ENCODE results near the gene VPS13D.

Gene VPS13D

DNA sequence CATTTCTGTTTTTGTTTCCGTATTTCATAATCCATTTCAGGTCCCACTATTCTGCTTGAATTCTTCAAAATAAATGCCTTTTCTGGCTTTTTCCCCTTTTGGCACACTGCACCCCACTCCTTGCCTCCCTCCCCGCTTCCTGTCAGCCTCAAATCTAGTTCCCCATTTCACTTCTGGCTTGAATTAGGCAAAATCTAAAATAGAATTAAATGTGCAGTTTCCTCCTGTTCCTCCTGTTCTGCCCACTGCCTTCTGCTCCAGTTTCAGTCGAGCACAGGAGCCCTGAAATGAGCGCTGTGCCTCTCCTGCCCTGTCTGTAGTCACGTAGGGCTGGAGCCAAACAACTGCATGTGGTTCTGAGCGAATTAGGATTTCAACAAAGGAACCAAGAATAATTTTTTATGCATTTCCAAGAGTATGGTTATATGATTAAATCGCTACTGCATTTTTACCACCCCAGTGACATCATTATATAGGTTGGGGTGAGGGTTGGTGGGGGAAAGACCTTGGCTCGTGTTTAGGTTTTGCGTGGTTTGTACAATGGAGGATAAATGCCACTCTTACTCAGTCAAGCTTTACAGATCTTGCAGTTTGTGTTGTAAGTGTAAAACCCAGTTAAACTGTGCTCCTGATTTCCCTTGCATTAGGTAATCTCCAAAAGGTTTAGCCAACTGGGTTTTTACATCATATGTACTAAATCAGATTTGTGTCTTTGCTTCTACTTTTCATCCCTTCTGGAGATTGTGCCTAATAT lies 114.9 kb downstream of the VPS13D start:
- peak; percentile 27 to 89 (median 64) for DNase-seq
- intact Hi-C loops (cut with DNase I): no loop called here

DNA sequence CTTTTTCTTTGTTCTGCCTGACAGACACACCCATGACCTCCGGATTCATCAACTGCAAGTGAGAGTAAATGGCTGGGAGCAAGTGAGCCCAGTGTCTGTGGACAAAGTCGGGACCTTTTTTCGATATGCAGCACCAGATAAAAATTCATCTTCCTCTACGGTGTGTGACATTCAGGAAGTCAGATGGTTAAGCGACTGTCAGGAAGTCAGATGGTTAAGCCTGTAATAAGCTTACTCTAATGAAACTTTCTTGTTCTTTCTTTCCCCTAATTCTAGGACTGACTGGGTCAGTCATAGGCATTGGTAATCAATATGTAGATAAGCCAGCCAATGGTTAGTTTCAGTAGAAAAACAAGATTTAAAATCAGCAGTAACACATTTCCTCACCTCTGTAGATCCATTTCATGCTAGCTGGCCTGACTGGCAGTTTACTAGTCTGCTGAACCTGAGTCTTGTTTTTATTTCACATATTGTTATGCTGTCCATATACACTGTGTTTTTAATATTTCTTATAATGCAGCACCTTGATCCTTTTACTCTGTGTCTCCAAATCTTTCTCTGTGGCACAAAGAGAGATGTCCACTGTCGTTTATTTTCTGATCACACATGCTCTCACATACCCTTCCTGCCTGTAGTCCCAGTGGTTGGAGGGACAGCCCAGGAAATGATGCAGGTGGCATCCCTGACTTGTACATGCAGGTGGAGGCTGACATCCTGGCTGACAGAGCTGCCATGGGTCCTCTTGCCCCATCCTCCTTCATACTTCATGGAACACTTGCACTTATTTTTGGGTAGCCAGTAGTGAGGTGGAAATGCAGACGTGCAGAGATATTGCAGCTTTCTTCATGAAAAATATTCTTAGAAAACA lies 115.8 kb downstream of the VPS13D start:
- DNase-seq: peak in 4 of 42 donors; percentile 11 to 49 (median 18)
- intact Hi-C loops (cut with DNase I): no loop called here

DNA sequence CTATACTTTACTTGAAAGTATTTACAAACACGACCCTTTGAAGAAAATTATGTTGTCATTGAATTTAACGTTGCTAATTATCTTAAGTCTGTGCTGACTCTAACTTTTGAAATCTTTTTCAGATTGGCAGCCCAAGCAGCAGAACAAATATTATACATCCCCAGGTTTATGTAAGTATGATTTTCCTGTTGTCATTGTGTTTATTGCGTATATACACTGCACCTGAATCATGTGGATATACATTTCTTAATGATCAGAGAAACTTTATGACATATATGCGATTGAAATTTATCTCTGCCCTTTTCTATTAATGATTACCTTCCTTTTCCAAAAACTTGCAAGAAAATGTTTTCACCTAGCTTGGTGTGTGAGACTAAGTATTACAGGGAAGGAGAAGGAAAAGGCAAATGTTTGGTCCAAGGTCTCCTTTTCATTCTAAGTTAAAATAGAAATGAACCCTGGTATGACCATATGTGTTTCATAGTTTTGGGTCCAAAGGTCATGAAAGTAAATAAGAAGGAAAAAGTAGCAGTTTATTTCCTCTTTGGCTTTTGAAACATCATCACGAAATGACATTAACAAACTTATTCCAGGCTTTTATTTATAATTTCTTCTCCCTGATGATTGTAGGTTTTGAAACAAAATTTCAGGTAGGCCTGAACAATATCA lies 116.8 kb downstream of the VPS13D start:
- intact Hi-C loops (cut with DNase I): no loop called here
- DNase-seq: no peak

DNA sequence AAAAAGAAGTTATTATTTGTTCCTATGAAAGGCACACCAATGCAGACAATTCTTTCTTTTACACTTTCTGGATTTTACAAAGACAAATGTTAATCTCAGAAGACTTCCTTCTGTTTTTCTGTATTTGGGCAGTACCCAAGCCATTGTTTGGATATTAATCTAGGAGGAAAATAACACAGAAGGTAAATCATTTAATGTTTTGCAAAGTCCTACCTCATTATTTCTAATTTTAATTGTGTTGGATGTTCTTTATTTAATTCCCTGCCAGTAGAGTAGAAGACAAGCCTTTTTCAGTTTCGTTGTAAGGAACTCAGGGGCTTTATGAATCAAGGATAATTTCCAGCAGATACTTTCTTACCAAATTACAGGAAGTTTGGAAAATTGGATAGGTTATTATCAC lies 118.3 kb downstream of the VPS13D start:
- intact Hi-C loops (cut with DNase I): no loop called here
- DNase-seq: no peak

DNA sequence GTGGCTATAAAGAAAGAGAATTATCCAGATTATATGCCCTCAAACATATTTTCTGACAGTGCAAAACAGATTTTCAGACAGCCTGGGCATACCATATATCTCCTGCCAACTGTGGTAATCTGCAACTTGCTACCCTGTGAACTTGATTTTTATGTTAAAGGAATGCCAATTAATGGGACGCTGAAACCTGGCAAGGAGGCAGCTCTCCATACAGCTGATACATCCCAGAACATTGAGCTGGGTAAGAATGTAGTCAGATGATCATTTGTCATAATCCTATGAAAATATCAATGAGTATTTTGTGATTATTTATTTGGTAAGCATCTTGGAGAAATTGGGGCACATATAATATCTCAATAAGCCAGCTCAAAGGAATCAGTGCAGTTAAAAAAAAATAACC lies 124.2 kb downstream of the VPS13D start:
- no peak for DNase-seq
- intact Hi-C loops (cut with DNase I): no loop called here

DNA sequence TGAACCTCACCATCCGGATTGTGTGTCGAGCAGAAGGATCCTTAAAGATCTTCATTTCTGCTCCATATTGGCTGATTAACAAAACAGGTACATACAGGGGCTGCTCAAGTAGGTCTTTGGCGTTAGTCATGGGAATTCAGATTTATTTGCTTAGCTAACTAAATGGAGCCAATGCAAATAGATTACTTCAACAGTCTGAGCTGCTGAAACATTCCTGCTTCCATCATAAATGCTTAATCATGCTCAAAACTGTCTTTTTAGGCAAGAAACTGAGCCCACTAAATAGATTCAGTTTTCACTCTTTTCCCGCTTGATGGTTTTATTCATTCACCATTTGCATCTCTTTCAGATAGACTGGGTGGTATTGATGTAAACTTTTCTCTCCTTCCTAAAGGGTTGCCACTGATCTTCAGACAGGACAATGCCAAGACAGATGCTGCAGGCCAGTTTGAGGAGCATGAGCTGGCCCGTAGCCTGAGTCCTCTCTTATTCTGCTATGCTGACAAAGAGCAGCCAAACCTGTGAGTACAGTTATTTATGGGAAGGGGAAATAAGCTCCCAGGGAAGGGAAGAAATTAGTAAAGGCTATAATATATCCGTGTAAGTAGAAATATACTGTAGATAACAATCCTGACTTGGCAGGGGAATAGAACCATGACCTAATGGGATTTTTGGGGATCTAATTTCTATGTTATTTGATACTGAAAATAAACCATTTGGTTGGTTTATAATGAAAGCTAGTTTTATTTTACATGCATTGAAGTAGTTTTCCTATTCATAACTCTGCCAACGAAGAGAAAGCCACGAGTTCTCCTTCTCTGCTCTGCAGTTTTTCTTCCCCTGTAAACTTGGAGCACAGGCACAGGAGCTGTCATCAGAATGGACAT lies 126.4 kb downstream of the VPS13D start:
- intact Hi-C loops (cut with DNase I): no loop called here
- no peak for DNase-seq

DNA sequence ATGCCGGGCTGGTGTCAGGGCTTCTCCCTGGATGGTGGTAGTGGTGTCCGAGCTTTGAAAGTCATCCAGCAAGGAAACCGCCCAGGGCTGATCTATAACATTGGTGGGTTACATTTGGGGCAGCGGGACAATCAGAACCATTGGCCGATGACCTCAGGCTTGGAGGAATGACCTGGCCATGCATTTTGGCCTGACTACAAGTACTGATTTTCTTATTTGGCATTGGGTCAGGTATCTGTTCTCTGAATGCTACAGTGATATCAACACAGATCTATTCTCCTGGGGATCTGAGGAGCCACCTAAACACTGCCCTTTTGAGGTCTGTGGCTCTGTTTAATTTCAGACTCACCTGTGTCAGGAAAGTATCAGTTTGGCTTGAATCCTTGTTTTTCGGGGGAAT lies 128.7 kb downstream of the VPS13D start:
- intact Hi-C loops (cut with DNase I): no loop called here
- no peak for DNase-seq

DNA sequence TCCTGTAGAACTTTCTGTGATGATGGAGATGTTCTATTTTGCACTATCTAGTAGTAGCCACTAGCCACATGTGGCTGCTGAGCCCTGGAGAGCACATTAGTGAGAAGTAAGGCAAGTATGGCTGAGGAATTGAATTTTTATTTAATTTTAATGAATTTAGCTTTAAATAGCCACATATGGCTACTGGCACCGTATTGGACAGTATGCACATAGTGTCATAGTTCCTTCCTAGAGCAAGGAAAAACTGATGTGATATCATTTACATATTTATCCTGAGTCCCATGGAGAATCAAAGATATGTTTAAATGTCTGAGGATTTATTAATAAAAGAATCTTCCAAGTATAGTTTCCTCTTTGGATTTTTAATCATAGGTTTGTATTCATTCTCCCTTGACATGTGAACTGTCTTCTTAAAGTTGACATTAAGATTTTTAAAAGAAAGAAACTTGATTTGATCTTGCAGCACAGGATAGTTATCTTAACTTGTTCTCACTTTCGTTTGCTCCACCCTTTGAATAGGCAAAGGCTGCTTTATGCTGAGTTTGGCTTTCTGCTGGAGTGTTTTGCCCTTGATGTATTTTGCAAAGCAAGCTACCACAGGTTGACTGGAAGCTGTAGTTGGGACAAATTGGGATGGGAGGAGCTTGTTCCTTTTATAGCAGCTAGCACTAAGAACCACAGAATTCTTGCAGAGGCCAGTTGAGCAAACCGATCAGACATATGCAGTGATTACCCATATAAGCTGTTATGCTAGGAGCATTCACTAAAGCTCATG lies 129.7 kb downstream of the VPS13D start:
- peak in 1 of 42 donors; percentile 48 for DNase-seq
- intact Hi-C loops (cut with DNase I): no loop called here

DNA sequence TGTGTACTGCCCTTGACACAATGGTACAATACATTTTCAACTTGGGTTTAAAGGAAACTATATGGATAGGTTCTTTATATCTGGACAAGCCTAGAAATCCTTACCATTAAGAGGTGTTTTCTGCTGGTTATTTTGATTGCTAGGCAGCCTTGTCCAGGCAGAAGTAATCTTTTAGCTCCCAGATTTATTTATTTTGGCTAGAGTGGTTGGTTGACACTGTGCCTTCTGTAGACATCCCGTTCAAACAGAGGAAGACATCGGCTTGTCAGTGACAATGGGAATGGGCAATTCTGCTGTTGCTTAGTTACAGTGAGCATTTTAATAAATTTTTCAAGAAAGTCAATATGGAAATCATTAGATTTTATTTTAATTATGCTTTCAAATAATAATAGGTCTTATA lies 138.8 kb downstream of the VPS13D start:
- intact Hi-C loops (cut with DNase I): no loop called here
- DNase-seq: no peak

DNA sequence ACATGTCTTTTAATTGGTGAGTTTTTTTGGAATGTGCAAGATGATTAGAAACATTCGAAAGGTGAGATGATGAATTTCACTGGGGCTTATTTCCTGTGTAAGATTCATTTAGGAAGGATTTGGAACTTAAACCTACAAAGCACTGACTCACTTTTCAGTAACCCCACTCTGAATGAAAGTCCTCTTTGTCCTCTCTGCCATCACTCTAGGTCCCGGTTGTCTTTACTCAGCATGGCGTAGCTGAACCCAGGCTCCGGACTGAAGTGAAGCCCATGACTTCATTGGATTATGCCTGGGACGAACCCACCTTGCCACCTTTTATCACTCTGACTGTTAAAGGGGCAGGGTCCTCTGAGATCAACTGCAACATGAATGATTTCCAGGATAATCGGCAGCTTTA lies 139.4 kb downstream of the VPS13D start:
- intact Hi-C loops (cut with DNase I): no loop called here

DNA sequence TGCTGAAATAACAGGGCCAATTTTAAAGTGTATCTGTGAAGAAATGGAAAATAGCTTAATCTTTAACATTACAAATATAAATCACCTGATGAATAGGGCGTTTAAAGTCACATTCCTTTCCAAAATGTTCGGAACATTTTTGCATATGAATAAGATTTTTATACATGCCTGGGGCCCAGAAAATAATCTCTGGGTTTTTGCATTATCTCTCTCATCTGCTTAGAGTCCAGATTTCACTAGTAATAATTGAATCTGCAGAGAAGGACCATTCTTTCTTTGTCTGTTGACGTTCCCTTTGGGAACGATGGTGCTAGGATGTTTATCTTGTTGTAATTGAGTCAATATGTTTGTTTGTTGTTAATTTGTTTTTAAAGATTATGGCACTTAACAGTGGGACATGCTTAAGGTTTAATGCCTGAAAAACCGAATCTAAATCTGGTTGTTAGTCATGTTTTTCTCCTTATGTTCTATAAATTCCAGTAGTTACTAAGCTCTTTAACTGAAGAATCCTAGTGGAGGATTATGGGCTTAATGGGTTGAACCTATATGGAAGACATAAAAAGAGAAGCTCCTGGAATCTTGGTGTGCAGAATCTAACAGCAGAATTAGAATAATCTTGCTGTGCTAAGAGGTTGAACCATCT lies 140.6 kb downstream of the VPS13D start:
- no peak for DNase-seq
- intact Hi-C loops (cut with DNase I): no loop called here

More for the DNA sequence above, 139.4 kb downstream of the VPS13D start:
- no peak for DNase-seq

DNA sequence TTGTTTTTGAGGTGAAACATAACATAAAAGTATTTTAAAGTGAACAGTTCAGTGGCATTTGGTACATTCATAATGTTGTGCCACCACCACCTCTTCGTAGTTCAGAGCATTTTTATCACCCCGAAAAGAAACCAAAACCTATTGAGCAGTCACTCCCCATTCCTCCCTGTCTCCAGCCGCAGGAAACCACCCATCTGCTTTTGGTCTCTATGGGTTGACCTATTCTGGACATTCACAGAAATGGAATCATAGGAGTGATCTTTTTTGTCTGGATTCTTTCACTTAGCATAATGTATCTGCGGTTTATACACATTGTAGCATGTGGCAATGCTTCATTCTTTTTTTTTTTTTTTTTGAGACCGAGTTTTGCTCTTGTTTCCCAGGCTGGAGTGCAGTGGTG lies 141.2 kb downstream of the VPS13D start:
- intact Hi-C loops (cut with DNase I): no loop called here
- DNase-seq: no peak

DNA sequence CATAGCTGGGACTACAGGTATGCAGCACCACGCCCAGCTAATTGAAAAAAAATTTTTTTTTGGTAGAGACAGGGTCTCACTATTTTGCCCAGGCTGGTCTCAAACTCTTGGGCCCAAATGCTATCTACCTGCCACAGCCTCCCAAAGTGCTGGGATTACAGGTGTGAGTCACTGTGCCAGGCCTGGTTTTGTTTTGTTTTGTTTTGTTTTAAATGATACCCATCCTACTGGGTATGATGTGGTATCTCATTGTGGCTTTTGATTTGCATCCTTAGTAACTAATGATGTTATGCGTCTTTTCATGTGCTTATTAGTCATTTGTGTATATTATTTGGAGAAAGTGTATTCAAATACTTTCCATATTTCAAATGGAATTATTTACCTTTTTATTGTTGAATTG lies 142.3 kb downstream of the VPS13D start:
- intact Hi-C loops (cut with DNase I): no loop called here
- no peak for DNase-seq

DNA sequence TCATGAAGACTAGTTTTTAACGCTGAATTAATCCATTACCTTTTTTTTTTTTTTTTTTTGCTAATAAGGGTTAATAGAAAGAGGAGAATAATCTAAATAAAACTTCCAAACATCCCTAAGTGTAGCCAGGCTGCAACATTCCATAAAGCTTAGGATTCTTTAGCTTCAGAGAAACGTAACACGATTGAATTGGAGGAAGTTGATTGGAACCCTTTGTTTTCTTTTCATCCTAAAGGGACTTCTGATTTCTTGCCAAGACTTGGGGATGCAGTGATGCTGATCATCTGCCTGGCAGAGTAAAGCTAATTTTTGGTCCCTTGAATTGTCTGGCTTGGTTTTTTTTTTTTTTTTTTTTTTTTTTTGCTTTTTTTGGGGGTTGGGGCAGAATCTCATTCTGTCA lies 142.9 kb downstream of the VPS13D start:
- DNase-seq: no peak
- intact Hi-C loops (cut with DNase I): no loop called here

DNA sequence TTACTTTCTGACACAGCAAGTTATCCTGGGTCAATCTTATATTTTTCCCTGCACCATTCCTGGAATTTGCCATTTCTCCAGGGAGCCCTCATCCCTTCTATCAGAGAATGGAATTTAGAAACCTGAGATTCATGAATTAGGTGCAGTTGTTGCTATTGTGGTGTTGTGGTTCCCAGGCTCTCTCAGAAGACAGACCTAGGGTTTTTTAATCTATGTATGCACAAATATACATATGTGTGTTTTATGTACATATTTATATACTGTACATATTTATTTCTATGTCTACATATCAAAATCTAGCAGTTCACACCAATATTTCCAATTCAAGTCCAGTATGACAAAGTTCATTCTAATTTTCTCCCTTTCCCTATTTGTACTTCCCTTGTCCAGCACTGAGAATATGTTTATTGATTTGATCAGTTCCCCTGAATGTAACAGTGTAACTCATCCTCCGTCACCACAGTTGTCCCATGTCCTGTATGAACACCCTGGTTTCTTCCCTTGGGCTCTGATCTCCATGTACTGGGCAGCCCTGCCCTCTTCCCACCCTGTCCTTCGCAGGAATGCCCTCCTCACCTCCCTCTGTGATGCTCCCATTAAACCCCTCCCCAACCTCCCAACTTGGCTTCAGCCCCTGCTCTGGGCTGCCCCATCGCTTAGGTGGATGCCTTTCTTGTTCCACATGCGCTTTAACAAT lies 145.5 kb downstream of the VPS13D start:
- intact Hi-C loops (cut with DNase I): no loop called here
- no peak for DNase-seq

DNA sequence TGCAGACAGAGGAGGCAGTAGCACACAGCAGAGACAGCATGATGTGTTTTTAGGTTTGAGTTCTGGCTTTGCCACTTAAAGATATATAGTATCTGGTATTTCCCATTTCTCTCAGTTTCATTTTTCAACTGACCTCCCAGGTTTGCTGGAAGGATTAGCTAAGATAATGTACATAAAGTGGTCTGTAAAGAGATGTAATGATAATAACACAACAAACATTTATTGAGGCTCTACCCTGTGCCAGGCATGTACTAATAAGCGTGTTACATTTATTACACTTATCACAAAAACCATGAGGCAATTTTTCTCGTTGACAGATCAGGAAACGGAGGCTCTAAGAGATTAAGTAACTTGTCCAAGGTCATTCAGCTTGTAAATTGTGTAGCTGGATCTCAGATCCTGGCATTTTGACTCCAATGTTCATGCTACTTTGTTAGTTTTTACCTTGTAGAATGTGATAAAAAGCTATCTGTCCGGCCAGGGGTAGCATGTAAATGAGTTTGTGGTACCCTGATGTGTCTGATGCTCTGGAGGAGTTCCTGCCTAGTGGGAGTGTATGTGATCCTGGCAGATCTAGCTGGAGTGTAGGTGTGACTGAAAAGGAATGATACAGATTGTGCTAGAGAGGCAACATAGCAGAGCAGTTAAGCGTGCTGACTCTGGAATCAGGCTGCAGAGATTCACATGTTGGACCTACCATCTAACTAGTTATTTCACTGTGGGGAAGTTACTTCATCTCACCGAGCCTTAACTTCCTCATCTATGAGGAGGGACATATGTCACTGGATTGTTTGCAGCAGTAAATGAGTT lies 146.6 kb downstream of the VPS13D start:
- peak in 30 of 42 donors; percentile 11 to 81 (median 39) for DNase-seq
- intact Hi-C loops (cut with DNase I): no loop called here

Data from head of caudate nucleus (tissue), 42 donors.